Heart right ventricle (tissue), 16 donors: ENCODE results near the gene PASK. TPM values are rescaled to one million over a fixed set of nuclear protein-coding genes. Genes with fewer than 3 reads are reported as not detected.

ENCODE experiments used
- ATAC-seq, 8 donors: fragments of 200-7000 bp; cut with Tn5 transposase; one replicate each; pipeline ENCODE4 v1.9.1; 2020; ENCODE audit warnings: mild to moderate bottlenecking in 8 of 8, moderate library complexity in 8 of 8, moderate number of reproducible peaks in 1 of 8
- DNase-seq, 2 donors: peaks; one replicate each; pipeline ENCODE4 v3.0.0-alpha.2; 2020
- H3K27ac ChIP-seq, 10 donors: fragments of 200-600 bp; sonication (generic) in 2 of 10; one replicate each; pipeline versions ENCODE4 v1.5.0 to v1.8.0; 2020 to 2022; ENCODE audit warnings: mild to moderate bottlenecking in 3 of 10
- H3K27me3 ChIP-seq, 7 donors: fragments of 200-600 bp; one replicate each; pipeline ENCODE4 v1.8.0; 2021 to 2022; ENCODE audit warnings: mild to moderate bottlenecking in 2 of 7
- H3K36me3 ChIP-seq, 9 donors: fragments of 200-600 bp; sonication (generic) in 1 of 9; one replicate each; pipeline versions ENCODE4 v1.5.0 to v1.8.0; 2020 to 2022; ENCODE audit warnings: mild to moderate bottlenecking in 2 of 9
- H3K4me1 ChIP-seq, 9 donors: fragments of 200-600 bp; sonication (generic) in 1 of 9; one replicate each; pipeline versions ENCODE4 v1.5.0 to v1.8.0; 2020 to 2022; ENCODE audit warnings: mild to moderate bottlenecking in 4 of 9
- H3K4me3 ChIP-seq, 10 donors: fragments of 200-600 bp; sonication (generic) in 2 of 10; one replicate each; pipeline versions ENCODE4 v1.5.0 to v1.8.0; 2020 to 2022; ENCODE audit warnings: mild to moderate bottlenecking in 7 of 10, moderate library complexity in 2 of 10
- H3K9me3 ChIP-seq, 11 donors: fragments of 200-600 bp in 10 of 11; sonication (generic) in 2 of 11; one replicate each; pipeline versions ENCODE4 v1.5.0 to v1.8.0; 2013 to 2022; ENCODE audit warnings: mild to moderate bottlenecking in 2 of 11, control low read depth in 1 of 11, moderate library complexity in 1 of 11
- WGBS, 2 donors: extraction: QIAGEN DNeasy Blood & Tissue Kit; methylation state at CpG; one replicate each; pipeline ENCODE4 v1.1.7; 2013; ENCODE audit warnings: inconsistent platforms in 1 of 2; 5-methylcytosine and 5-hydroxymethylcytosine counted together
- intact Hi-C, 10 donors: fragments of 100-400 bp; cut with DNase I; formaldehyde crosslinking; loops; one replicate each; pipeline versions ENCODE4 v1.11.1 to v1.14.2; 2022
- polyA plus RNA-seq, 2 donors: library from polyadenylated mRNA; stranded (reverse); fragments of 200-250 nt; gene quantifications; one replicate each; pipeline ENCODE4 v1.2.3, GENCODE V29; 2013
- total RNA-seq, 10 donors: library from RNA; stranded (reverse); fragmentation: NEBNext Ultra II Directional in 3 of 10; extraction: Animal tissue kit (Norgen Biotek cat#: 25700) in 3 of 10; gene quantifications; one replicate each; pipeline versions ENCODE4 v1.2.1 to v1.2.4, GENCODE V29; 2021 to 2023
- TF ChIP-seq, protein P1 (sequence below), 9 donors: fragments of 200-600 bp; sonication (generic) in 2 of 9; IDR thresholded peaks; one replicate each; pipeline versions ENCODE4 v1.5.0 to v1.8.0; 2021 to 2022; ENCODE audit warnings: antibody characterized with exemption in 9 of 9, mild to moderate bottlenecking in 5 of 9, moderate library complexity in 1 of 9
- donor health status: Arrhythmogenic right ventricular cardiomyopathy.
- donor health status: ischemic (EF 13 %, LVEDD 7.1; RV severe dilation, severe dysfunction).
- donor health status: healthy with polysubstance abuse.
- donor health status: DM: no; HTN: yes; CAD: no.
- donor health status: DM: no; HTN: no; CAD: no.
- donor health status: ischemic (EF 25% LVEDD 6.9; RV normal size, moderate dysfunction).
- donor health status: ischemic (EF 25% LVEDD 5.7; RV mildly dilated, moderate dysfunction).
- donor health status: healthy.
- donor health status: DM: yes; HTN: yes; CAD: no.
- donor health status: Ischemic cardiomyopathy.
- donor health status: ischemic (EF 35%, LVEDD 5.7; RV mildly dilated, moderate dysfunction).
- donor health status: nonischemic (EF 11% LVEDD 7.7; RV severe dilation, severe dysfunction).
- donor health status: DM: yes; HTN: yes; CAD: no.
- donor health status: PGD.
- donor health status: ischemic (EF 29% LVEDD 5.4; RV normal size, mild dysfunction).
- donor health status: nonischemic (EF 23%, LVEDD 6.1; RV moderate dilation, normal function).

Gene PASK
- total and polyA plus RNA-seq, 12 donors = 0.93 to 4.5 (median 1.5) TPM

GRCh38 chr2:241065355-241065803, 83.9 kb downstream of the PASK start:
- Histone ChIP-seq H3K27me3 (peaks cover 0 to 9% (median 0%) of the 10 kb centered on the region in 7 donors), H3K27ac (no peak overlapping the region), H3K36me3 (peaks cover 0 to 46% (median 0%) of the 10 kb centered on the region in 9 donors), H3K4me1 (peaks cover 0 to 4% (median 0%) of the 10 kb centered on the region in 9 donors), H3K4me3 (no peak overlapping the region), H3K9me3 (no peaks in the 10 kb centered on the region)
- WGBS, 2 donors = 86 to 92% methylated on average over 27 of the region's 27 CpGs
- TF ChIP-seq, protein P1, sequence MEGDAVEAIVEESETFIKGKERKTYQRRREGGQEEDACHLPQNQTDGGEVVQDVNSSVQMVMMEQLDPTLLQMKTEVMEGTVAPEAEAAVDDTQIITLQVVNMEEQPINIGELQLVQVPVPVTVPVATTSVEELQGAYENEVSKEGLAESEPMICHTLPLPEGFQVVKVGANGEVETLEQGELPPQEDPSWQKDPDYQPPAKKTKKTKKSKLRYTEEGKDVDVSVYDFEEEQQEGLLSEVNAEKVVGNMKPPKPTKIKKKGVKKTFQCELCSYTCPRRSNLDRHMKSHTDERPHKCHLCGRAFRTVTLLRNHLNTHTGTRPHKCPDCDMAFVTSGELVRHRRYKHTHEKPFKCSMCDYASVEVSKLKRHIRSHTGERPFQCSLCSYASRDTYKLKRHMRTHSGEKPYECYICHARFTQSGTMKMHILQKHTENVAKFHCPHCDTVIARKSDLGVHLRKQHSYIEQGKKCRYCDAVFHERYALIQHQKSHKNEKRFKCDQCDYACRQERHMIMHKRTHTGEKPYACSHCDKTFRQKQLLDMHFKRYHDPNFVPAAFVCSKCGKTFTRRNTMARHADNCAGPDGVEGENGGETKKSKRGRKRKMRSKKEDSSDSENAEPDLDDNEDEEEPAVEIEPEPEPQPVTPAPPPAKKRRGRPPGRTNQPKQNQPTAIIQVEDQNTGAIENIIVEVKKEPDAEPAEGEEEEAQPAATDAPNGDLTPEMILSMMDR (IDR thresholded peaks at IDR 0.05) = no peak
- DNase-seq = no peak
- intact Hi-C loops = no loop called here
- ATAC-seq = no peak

GRCh38 chr2:241064802-241065354, 84.4 kb downstream of the PASK start:
- Histone ChIP-seq H3K9me3 (no peaks in the 10 kb centered on the region), H3K27ac (no peak overlapping the region), H3K4me1 (peaks cover 0 to 4% (median 0%) of the 10 kb centered on the region in 9 donors), H3K4me3 (no peak overlapping the region), H3K27me3 (peaks cover 0 to 9% (median 0%) of the 10 kb centered on the region in 7 donors), H3K36me3 (peaks cover 0 to 42% (median 0%) of the 10 kb centered on the region in 9 donors)
- DNase-seq (no peak), ATAC-seq (no peak)
- intact Hi-C loops = no loop called here
- TF ChIP-seq, protein P1 (IDR thresholded peaks at IDR 0.05) = no peak
- WGBS, 2 donors = 85 to 87% methylated on average over 23 of the region's 23 CpGs

GRCh38 chr2:241064008-241064801, 85.1 kb downstream of the PASK start:
- intact Hi-C loops = no loop called here
- 32 to 34% methylated on average over 24 to 32 of the region's 32 CpGs for WGBS, 2 donors
- Histone ChIP-seq H3K36me3 (peaks cover 0 to 36% (median 0%) of the 10 kb centered on the region in 9 donors), H3K4me1 (peaks cover 0 to 4% (median 0%) of the 10 kb centered on the region in 9 donors), H3K9me3 (no peaks in the 10 kb centered on the region), H3K27ac (no peak overlapping the region), H3K4me3 (peak overlapping the region in 1 of 10 donors; percentile 11), H3K27me3 (peaks cover 0 to 9% (median 0%) of the 10 kb centered on the region in 7 donors)
- TF ChIP-seq, protein P1 (IDR thresholded peaks at IDR 0.05) = no peak
- DNase-seq = peak in 1 of 2 donors; percentile 6
- peak in 7 of 8 donors; percentile 6 to 50 (median 34) for ATAC-seq

- peak overlapping the region in 1 of 10 donors; percentile 11 for H3K4me3 ChIP-seq
- H3K9me3 ChIP-seq = no peaks in the 10 kb centered on the region
- peaks cover 0 to 4% (median 0%) of the 10 kb centered on the region in 9 donors for H3K4me1 ChIP-seq
- H3K36me3 ChIP-seq = peaks cover 0 to 29% (median 0%) of the 10 kb centered on the region in 9 donors
- peaks cover 0 to 9% (median 0%) of the 10 kb centered on the region in 7 donors for H3K27me3 ChIP-seq
- TF ChIP-seq, protein P1 (IDR thresholded peaks at IDR 0.05) = no peak
- ATAC-seq (peak in 5 of 8 donors; percentile 7 to 48 (median 11)), DNase-seq (no peak)
- intact Hi-C loops = no loop called here
- 40% methylated on average over 7 to 8 of the region's 8 CpGs for WGBS, 2 donors
- H3K27ac ChIP-seq = no peak overlapping the region
These were observed 85.7 kb downstream of the PASK start for GRCh38 chr2:241063587-241063986.
